GM12878 (cell line): Measurements from ENCODE around the gene SMOC1. TPM values are rescaled to one million over a fixed set of nuclear protein-coding genes. Genes with fewer than 3 reads are reported as not detected.

ENCODE experiments used
- ATAC-seq: fragments of 200-7000 bp; cut with Tn5 transposase; 3 replicates; pipeline ENCODE4 v1.9.1; 2020; ENCODE audit warnings: mild to moderate bottlenecking, moderate library complexity
- BruUV-seq: library from RNA; stranded (reverse); fragments of 400-500 nt; replicated peaks from 2 replicates; lab custom pipeline; 2021; lab: Mats Ljungman, UMichigan
- CTCF ChIA-PET: fragments of 300-600 bp; sonication (Branson Sonifier 250); formaldehyde crosslinking; extraction: SDS; loops from one replicate; lab custom pipeline; 2021; ENCODE audit warnings: inconsistent platforms; lab: Yijun Ruan, JAX
- POLR2A ChIA-PET: fragments of 350-600 bp; formaldehyde crosslinking; extraction: SDS; loops from one replicate; lab custom pipeline; 2021; ENCODE audit warnings: inconsistent platforms; lab: Charles Lee
- RAD21 ChIA-PET: fragments of 300-600 bp; sonication (Branson Sonifier 250); formaldehyde crosslinking; loops from one replicate; lab custom pipeline; 2023; ENCODE audit warnings: antibody characterized with exemption; ENCODE audit not compliant: unreplicated experiment; lab: Charles Lee
- SMC1A ChIA-PET: fragments of 300-600 bp; sonication (Branson Sonifier 250); formaldehyde crosslinking; loops from one replicate; lab custom pipeline; 2023; ENCODE audit not compliant: unreplicated experiment, uncharacterized antibody; lab: Charles Lee
- DNase-seq: peaks from one replicate; pipeline ENCODE4 v3.0.0-alpha.2; 2011; ENCODE audit warnings: low read depth, low spot score
- FAIRE-seq: peaks from 3 replicates; lab custom pipeline; 2011; peaks lifted over from hg19 to GRCh38; lab: Jason Lieb, UNC
- H2AFZ ChIP-seq: 2 replicates; pipeline ENCODE4 v1.6.0; 2011; ENCODE audit warnings: low read depth, low read length, control low read depth; ENCODE audit not compliant: control insufficient read depth
- H3K27ac ChIP-seq: 2 replicates; pipeline ENCODE4 v1.5.1; 2011; ENCODE audit warnings: control low read depth; ENCODE audit not compliant: control insufficient read depth, insufficient read depth
- H3K27me3 ChIP-seq, 2 experiments: replicated peaks in 1 of 2; 2 replicates each; pipeline versions ENCODE4 v1.6.0 to v1.6.1; 2011; ENCODE audit warnings: low read length in 1 of 2; ENCODE audit not compliant: control insufficient read depth in 2 of 2, insufficient read depth in 2 of 2
- H3K36me3 ChIP-seq, 2 experiments: 2 replicates each; pipeline ENCODE4 v1.5.1; 2011; ENCODE audit warnings: low read length in 1 of 2; ENCODE audit not compliant: control insufficient read depth in 2 of 2, insufficient read depth in 2 of 2
- H3K4me1 ChIP-seq: 2 replicates; pipeline ENCODE4 v1.6.1; 2011; ENCODE audit warnings: mild to moderate bottlenecking, low read length, moderate library complexity, mixed read lengths; ENCODE audit not compliant: control insufficient read depth, insufficient read depth
- H3K4me2 ChIP-seq: 2 replicates; pipeline ENCODE4 v1.6.0; 2011; ENCODE audit warnings: control low read depth; ENCODE audit not compliant: control insufficient read depth, insufficient read depth
- H3K4me3 ChIP-seq: fragments of 200-600 bp; sonication (generic); 2 replicates; pipeline ENCODE4 v1.5.1; 2016
- H3K79me2 ChIP-seq: 2 replicates; pipeline ENCODE4 v1.6.0; 2011; ENCODE audit warnings: low read length; ENCODE audit not compliant: control insufficient read depth, insufficient read depth
- H3K9ac ChIP-seq: 2 replicates; pipeline ENCODE4 v1.8.0; 2011; ENCODE audit warnings: low read length, control low read depth, mixed read lengths; ENCODE audit not compliant: control insufficient read depth, insufficient read depth
- H3K9me3 ChIP-seq: replicated peaks from 3 replicates; pipeline ENCODE4 v1.5.1; 2011; ENCODE audit warnings: mild to moderate bottlenecking, low read length; ENCODE audit not compliant: control insufficient read depth, insufficient read depth
- H4K20me1 ChIP-seq: 2 replicates; pipeline ENCODE4 v1.6.0; 2011; ENCODE audit not compliant: control insufficient read depth, insufficient read depth
- DPF2 ChIP-seq: fragments of 450-650 bp; IDR thresholded peaks from 2 replicates; pipeline ENCODE4 v1.6.1; 2017; ENCODE audit warnings: mild to moderate bottlenecking
- MXI1 ChIP-seq: fragments of 150-350 bp; IDR thresholded peaks from 2 replicates; pipeline ENCODE4 v1.6.1; 2011; ENCODE audit warnings: low read depth, mild to moderate bottlenecking, inconsistent platforms, low read length, improper control_type of control experiment
- NRF1 ChIP-seq: conservative IDR thresholded peaks from 2 replicates; pipeline ENCODE4 v1.6.1; 2011; ENCODE audit warnings: mild to moderate bottlenecking, low read depth, low read length, improper control_type of control experiment
- POLR2AphosphoS5 ChIP-seq: IDR thresholded peaks from 2 replicates; pipeline ENCODE4 v1.6.1; 2011; ENCODE audit warnings: mild to moderate bottlenecking, low read length, inconsistent platforms
- RBBP5 ChIP-seq: fragments of 200-600 bp; sonication (generic); conservative IDR thresholded peaks from 2 replicates; pipeline ENCODE4 v1.6.1; 2016
- RELA ChIP-seq: fragments of 450-650 bp; IDR thresholded peaks from 2 replicates; pipeline ENCODE4 v1.8.0; 2014; ENCODE audit warnings: borderline replicate concordance; ENCODE audit not compliant: partially characterized antibody
- SPI1 ChIP-seq: IDR thresholded peaks from 2 replicates; pipeline ENCODE4 v1.6.1; 2011; ENCODE audit warnings: low read depth, mild to moderate bottlenecking, low read length, moderate library complexity, borderline replicate concordance; ENCODE audit not compliant: insufficient read depth
- SREBF2 ChIP-seq: IDR thresholded peaks from 2 replicates; pipeline ENCODE4 v1.6.1; 2012; ENCODE audit warnings: mild to moderate bottlenecking, low read length
- WRNIP1 ChIP-seq: IDR thresholded peaks from 2 replicates; pipeline ENCODE4 v1.6.1; 2011; ENCODE audit warnings: low read depth, low read length, improper control_type of control experiment, borderline replicate concordance
- YBX1 ChIP-seq: fragments of 450-650 bp; IDR thresholded peaks from 2 replicates; pipeline ENCODE4 v1.6.1; 2016; ENCODE audit warnings: antibody characterized with exemption
- ZNF207 ChIP-seq: fragments of 450-650 bp; IDR thresholded peaks from 2 replicates; pipeline ENCODE4 v1.6.1; 2014; ENCODE audit warnings: antibody characterized with exemption, mild to moderate bottlenecking, borderline replicate concordance
- ZZZ3 ChIP-seq: IDR thresholded peaks from 2 replicates; pipeline ENCODE4 v1.6.1; 2011; ENCODE audit warnings: low read depth; ENCODE audit not compliant: control insufficient read depth, insufficient read length
- in situ Hi-C: fragments of 300-500 bp; cut with MboI; formaldehyde crosslinking; loops from 9 replicates; pipeline ENCODE4 v1.14.3; 2018; ENCODE audit warnings: mixed read lengths
- intact Hi-C: fragments of 100-400 bp; cut with micrococcal nuclease; formaldehyde crosslinking; loops from one replicate; pipeline ENCODE4 v1.14.2; 2022; ENCODE audit not compliant: unreplicated experiment
- polyA plus RNA-seq, 11 experiments: library from polyadenylated mRNA; depleted of rRNA in 4 of 11; unstranded in 6 of 11; stranded (reverse) in 5 of 11; fragments of >200 nt; fragmentation: Nextera tagmentation in 4 of 11; fragmentation: Illumina TruSeq in 1 of 11; extraction: Ambion mirVana in 4 of 11; extraction: Trizol in 1 of 11; gene quantifications; 1 replicate in 1 of 11; 2 replicates in 10 of 11; pipeline versions ENCODE4 v1.2.1 to v1.2.3, GENCODE V29; 2011 to 2016; ENCODE audit warnings: inconsistent platforms in 2 of 11, missing spikeins in 2 of 11, low read depth in 1 of 11
- total RNA-seq, 4 experiments: library from RNA; depleted of rRNA in 3 of 4; stranded (reverse); fragments of >200 nt in 3 of 4; fragmentation: Illumina TruSeq in 1 of 4; extraction: Trizol in 1 of 4; gene quantifications; 2 replicates each; pipeline versions ENCODE4 v1.2.1 to v1.2.3, GENCODE V29; 2013 to 2021
- TF ChIP-seq, protein P1 (sequence below): fragments of 450-650 bp; IDR thresholded peaks from 2 replicates; pipeline ENCODE4 v1.6.1; 2016; ENCODE audit warnings: mild to moderate bottlenecking, moderate library complexity, borderline replicate concordance
- TF ChIP-seq, protein P2 (sequence below): fragments of 450-650 bp; IDR thresholded peaks from 2 replicates; pipeline ENCODE4 v1.6.1; 2016; ENCODE audit warnings: mild to moderate bottlenecking

Gene SMOC1
- total and polyA plus RNA-seq, 10 of the 15 experiments (the other 5 are each of a cell fraction or from before 2014, with no cell fraction given): 0.03 to 0.26 (median 0.14) TPM; not detected in 7

DNA sequence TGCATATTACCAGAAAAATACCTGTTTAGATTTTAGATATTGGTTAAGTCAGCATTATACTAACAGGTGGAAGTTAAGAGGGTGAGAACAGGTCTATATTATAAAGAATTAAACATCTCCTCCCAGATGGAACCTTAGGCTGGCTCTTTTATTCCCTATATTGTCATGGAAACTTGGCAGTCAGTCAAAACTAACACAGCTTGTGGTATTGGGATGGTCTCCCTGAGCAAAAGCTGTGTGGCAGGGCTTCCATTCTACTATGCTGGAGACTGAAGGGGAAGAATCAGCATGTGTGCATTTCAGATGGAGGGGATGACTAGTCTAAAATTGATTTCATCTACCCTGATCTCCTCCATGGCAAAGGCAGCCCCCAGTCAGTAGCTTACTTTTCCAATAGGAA, 66.7 kb downstream of the SMOC1 start:
- Histone ChIP-seq H3K9ac (no peak overlapping the region), H3K27me3 (peaks cover 0 to 2% of the 10 kb centered on the region in 2 experiments; a peak in 2 of 4 replicates), H3K27ac (no peak overlapping the region), H3K9me3 (no peaks in the 10 kb centered on the region; the same call in 2 of the 3 replicates), H3K36me3 (no peaks in the 10 kb centered on the region), H3K4me3 (no peak overlapping the region), H3K4me2 (no peak overlapping the region), H2AFZ (no peak overlapping the region), H3K4me1 (no peaks in the 10 kb centered on the region), H3K79me2 (no peaks in the 10 kb centered on the region), H4K20me1 (no peaks in the 10 kb centered on the region)
- no peak for TF ChIP-seq RELA
- no peak for TF ChIP-seq ZNF207
- TF ChIP-seq NRF1: no peak
- TF ChIP-seq MXI1: no peak
- no peak for TF ChIP-seq SPI1
- TF ChIP-seq, protein P1, sequence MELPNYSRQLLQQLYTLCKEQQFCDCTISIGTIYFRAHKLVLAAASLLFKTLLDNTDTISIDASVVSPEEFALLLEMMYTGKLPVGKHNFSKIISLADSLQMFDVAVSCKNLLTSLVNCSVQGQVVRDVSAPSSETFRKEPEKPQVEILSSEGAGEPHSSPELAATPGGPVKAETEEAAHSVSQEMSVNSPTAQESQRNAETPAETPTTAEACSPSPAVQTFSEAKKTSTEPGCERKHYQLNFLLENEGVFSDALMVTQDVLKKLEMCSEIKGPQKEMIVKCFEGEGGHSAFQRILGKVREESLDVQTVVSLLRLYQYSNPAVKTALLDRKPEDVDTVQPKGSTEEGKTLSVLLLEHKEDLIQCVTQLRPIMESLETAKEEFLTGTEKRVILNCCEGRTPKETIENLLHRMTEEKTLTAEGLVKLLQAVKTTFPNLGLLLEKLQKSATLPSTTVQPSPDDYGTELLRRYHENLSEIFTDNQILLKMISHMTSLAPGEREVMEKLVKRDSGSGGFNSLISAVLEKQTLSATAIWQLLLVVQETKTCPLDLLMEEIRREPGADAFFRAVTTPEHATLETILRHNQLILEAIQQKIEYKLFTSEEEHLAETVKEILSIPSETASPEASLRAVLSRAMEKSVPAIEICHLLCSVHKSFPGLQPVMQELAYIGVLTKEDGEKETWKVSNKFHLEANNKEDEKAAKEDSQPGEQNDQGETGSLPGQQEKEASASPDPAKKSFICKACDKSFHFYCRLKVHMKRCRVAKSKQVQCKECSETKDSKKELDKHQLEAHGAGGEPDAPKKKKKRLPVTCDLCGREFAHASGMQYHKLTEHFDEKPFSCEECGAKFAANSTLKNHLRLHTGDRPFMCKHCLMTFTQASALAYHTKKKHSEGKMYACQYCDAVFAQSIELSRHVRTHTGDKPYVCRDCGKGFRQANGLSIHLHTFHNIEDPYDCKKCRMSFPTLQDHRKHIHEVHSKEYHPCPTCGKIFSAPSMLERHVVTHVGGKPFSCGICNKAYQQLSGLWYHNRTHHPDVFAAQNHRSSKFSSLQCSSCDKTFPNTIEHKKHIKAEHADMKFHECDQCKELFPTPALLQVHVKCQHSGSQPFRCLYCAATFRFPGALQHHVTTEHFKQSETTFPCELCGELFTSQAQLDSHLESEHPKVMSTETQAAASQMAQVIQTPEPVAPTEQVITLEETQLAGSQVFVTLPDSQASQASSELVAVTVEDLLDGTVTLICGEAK: no peak
- TF ChIP-seq SREBF2: no peak
- TF ChIP-seq WRNIP1: no peak
- TF ChIP-seq DPF2: no peak
- TF ChIP-seq ZZZ3: no peak
- TF ChIP-seq, protein P2, sequence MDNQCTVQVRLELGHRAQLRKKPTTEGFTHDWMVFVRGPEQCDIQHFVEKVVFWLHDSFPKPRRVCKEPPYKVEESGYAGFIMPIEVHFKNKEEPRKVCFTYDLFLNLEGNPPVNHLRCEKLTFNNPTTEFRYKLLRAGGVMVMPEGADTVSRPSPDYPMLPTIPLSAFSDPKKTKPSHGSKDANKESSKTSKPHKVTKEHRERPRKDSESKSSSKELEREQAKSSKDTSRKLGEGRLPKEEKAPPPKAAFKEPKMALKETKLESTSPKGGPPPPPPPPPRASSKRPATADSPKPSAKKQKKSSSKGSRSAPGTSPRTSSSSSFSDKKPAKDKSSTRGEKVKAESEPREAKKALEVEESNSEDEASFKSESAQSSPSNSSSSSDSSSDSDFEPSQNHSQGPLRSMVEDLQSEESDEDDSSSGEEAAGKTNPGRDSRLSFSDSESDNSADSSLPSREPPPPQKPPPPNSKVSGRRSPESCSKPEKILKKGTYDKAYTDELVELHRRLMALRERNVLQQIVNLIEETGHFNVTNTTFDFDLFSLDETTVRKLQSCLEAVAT: no peak
- TF ChIP-seq POLR2AphosphoS5: no peak
- TF ChIP-seq RBBP5: no peak
- no peak for TF ChIP-seq YBX1
- ChIA-PET CTCF (interaction anchor here (0.8 kb wide), 1 partner anchor 16 kb away, joined by 3 read pairs; no protein-coding TSS in a partner anchor), POLR2A (no interaction called here), RAD21 (no interaction called here), SMC1A (interaction anchor here (0.7 kb wide), 1 partner anchor 103 kb away, joined by 3 read pairs; no protein-coding TSS in a partner anchor)
- intact Hi-C loops: no loop called here
- BruUV-seq: no TSS peak
- ATAC-seq (no peak), FAIRE-seq (no peak), DNase-seq (no peak)
- in situ Hi-C loops: no loop called here
